ENCODE measurements around the gene KASH5.

GRCh38 chr19:49419173-49419572 is 31.1 kb downstream of the KASH5 start:
- TF ChIP-seq USF2 (IDR thresholded peaks at IDR 0.05; ENCODE audit: low read depth, low read length) (no peak), CTCF (conservative IDR thresholded peaks at IDR 0.05; ENCODE audit: low read depth, low read length) (no peak), POLR2A (IDR thresholded peaks at IDR 0.05; ENCODE audit: low read depth, low read length) (no peak), MXI1 (IDR thresholded peaks at IDR 0.05; ENCODE audit: borderline replicate concordance, low read depth, low read length) (no peak), RAD21 (IDR thresholded peaks at IDR 0.05; ENCODE audit: low read length) (no peak), RCOR1 (IDR thresholded peaks at IDR 0.05; ENCODE audit: insufficient replicate concordance, low read length) (no peak), RFX5 (IDR thresholded peaks at IDR 0.05; ENCODE audit: low read depth, low read length) (no peak), CEBPB (IDR thresholded peaks at IDR 0.05; ENCODE audit: low read depth, low read length) (no peak), BHLHE40 (IDR thresholded peaks at IDR 0.05; ENCODE audit: low read depth, low read length) (no peak), MAZ (IDR thresholded peaks at IDR 0.05; ENCODE audit: borderline replicate concordance, low read depth, low read length) (no peak), SMC3 (IDR thresholded peaks at IDR 0.05; ENCODE audit: low read depth, low read length) (no peak), ELK1 (IDR thresholded peaks at IDR 0.05; ENCODE audit: borderline replicate concordance, low read depth, low read length) (no peak), NFE2L2 (IDR thresholded peaks at IDR 0.05; ENCODE audit: low read depth, low read length) (no peak), MAFK (IDR thresholded peaks at IDR 0.05; ENCODE audit: low read depth, low read length) (no peak)

All from IMR-90 (cell line).